Measurements from ENCODE around the gene OSBPL3.

The OSBPL3 gene

DNA sequence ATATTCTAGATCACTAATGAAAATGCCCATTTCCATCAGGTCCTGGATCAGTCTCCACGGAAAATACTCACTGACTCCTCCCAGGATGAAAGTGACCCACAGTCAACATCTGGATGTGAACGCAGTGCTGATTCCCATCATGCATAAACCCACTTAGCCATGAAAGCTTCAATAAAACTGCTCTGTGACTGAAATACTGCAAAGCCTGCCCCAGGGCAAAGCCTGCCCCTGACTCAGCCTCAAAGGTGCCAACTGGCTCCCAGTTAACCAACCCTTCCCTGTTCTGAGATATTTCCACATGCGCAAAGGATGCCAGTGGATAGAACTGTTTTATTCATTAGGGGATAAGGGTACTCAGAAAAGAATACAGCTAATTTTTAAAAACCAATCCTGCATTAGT is 24.0 kb downstream of the OSBPL3 start:
- DNase-seq (ENCODE audit: extremely low read depth in 1 of 2, low read depth in 1 of 2), result no peak

- DNase-seq (ENCODE audit: extremely low read depth in 1 of 2, low read depth in 1 of 2), result no peak
These were observed 24.7 kb downstream of the OSBPL3 start for GRCh38 chr7:24955313-24955712.

DNA sequence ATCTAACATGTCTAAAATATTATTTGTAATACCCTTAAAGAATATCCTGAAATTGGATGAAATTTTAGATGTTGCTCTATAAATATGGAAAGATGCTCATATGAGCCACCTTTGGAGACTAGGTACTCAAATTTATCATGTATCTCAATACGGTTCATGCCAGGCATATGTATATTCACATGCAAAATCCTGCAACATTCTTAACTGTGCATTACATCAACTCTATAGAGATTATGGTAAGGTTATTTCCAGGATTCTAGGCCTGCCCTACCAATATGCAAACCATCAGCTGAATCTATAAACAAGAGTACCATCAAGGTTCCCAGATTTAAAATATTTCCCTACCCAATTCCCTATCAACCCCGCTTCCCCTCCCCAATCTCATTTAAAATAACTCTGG is 27.5 kb downstream of the OSBPL3 start:
- DNase-seq (ENCODE audit: extremely low read depth in 1 of 2, low read depth in 1 of 2), result no peak

DNA sequence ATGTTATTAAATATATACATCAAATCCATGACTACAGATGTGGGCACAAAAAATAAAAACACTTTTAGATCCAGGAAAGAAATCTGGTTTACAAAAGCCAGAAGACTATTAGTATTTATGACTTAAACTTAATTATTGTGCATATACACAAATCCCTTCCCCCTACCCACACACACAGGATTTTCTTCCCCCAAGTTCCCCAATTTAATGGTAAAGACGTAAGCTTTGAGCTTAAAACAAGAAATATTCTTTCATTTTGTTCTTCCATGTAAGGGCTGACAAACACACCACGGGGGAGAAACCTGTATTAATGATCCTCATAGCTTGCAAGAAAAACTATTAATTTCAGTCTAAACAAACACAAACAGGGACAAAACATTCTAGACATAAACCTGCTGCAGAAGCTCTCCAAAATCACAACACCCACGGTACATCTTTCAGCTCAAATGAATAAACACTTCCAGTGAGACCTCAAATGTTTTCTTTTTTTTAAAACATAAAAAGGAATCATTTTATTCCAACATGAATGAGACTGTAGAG is 28.5 kb downstream of the OSBPL3 start:
- no peak for DNase-seq (ENCODE audit: extremely low read depth in 1 of 2, low read depth in 1 of 2)

GRCh38 chr7:24949884-24950283 is 30.1 kb downstream of the OSBPL3 start:
- DNase-seq (ENCODE audit: extremely low read depth in 1 of 2, low read depth in 1 of 2), result no peak

DNA sequence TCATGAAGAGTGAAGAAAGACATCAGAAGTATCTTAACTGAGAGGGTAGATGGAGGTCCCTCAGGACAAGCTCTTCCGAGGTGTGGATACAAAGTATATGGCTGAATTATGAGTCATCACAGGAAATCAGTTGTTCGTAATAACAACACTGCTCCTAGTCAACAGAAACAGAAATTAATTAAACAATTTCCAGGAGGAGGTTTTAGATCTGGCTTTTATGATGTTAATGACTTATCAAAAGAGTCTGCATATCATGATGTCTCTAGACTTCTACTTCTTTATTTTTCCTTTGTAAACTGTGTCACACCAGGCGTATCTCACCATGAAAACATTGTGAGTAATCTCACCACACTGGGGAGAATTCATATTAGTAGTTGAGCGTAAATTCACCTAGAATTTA is 31.2 kb downstream of the OSBPL3 start:
- DNase-seq (ENCODE audit: extremely low read depth in 1 of 2, low read depth in 1 of 2), result no peak

DNA sequence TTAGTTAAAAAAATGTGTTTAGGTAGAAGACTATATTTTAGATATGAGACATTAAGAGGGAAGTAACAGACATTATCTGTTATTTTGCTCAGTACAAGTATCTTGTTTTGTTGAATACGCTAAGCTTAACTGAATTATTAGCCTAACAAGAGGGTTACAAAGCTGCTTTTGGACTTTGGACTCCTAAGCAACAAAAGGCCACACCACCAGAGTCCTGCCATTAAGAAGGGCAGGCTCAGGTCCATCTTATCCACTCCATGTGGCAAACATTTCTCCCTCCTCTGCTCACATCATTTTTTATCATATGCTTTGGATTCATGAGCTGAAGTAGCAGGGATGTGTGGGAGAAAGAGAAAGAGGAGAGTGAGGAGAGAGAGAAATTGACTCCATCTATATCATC is 33.5 kb downstream of the OSBPL3 start:
- no peak for DNase-seq (ENCODE audit: extremely low read depth in 1 of 2, low read depth in 1 of 2)

DNA sequence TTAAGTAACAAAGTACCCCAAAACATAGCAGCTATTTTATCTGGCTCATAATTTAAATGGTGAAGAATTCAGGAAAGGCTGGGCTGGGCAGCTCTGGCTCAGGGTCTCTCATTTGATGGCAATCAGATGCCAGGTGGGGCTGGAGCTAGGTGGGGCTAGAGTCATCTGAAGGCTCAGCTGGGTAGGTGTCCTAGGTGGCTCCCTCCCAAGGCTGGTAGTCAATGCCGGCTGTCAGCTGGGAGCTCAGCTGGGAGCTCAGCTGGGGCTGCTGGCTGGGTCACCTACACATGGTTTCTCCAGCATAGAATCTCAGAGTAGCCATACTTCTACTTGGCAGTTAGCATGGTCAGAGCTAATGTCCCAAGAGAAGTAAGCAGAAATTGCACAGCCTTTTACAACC is 34.1 kb downstream of the OSBPL3 start:
- no peak for DNase-seq (ENCODE audit: extremely low read depth in 1 of 2, low read depth in 1 of 2)

DNA sequence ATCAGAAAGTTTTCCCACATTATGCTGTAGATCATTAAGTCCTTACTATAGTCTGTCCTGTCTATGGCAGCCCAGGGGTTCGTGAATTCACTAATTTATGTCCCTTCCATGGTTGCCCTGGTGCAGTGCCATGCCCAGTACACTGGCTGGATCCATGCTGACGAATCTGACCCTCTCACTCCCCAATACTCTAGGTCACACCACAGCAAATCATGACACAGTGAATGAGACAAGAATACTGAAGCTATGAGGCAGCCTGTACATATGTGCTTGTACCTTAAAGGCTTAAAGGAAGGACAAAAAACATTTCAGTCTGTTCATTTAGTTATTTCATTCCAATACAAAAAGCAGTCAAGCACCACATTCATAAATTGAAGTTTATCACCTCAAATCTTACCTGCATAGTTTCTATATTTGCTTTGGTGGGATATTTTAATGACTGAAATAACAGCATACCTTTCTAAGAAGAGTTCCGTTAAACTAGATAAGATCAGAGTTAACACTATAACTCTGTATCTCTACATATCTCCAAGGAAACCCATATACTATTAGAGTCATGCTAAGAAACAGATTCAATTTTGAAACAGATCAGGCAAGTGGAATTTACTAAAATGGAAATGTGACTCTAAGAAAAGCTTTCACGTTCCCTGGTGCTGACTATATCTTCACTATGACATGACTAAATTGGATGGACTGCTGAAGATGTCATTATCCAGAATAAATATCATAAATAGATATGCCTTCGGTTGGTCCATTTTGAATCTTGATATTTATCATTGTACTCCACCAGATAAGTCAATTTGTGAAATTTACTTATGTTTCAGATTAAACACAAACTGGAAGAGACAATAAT is 36.7 kb downstream of the OSBPL3 start:
- no peak for DNase-seq (ENCODE audit: extremely low read depth in 1 of 2, low read depth in 1 of 2)

DNA sequence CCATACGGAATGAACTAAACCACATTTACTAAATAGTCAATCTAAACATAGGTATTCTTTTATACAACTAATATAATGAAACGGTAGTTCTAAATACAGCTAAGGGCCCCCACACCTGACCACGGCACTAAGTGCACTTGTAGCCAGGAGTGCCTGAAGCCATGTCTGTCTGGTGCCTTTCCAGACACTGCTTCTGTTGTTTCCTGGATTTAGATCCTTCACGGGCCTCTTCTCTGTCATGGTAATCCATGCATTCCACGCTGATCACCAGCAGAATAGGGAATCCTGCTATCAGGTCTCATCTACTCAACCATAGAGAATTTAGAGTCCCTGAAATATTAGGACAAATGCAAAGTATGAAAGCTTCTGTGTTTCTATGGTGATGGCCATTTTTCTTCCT is 37.8 kb downstream of the OSBPL3 start:
- no peak for DNase-seq (ENCODE audit: extremely low read depth in 1 of 2, low read depth in 1 of 2)

DNA sequence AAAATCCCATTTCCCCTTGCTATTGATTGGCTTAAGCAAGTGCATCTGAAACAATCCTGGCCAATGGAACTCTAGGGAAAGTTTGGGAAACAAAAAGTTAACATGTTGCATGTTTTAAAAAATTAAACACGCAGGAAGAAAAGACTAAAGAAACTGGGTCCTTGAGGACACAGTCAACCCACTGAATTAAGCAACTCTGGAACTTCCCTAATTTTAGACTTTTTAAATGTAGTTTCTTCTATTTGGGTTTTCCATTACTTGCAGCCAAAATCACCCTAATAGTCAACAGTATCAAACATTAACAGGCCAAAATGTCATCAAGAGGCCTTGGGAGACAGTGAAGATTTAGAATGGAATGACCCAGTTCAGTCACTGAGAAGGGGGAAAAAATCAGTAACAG is 40.6 kb downstream of the OSBPL3 start:
- no peak for DNase-seq (ENCODE audit: extremely low read depth in 1 of 2, low read depth in 1 of 2)

DNA sequence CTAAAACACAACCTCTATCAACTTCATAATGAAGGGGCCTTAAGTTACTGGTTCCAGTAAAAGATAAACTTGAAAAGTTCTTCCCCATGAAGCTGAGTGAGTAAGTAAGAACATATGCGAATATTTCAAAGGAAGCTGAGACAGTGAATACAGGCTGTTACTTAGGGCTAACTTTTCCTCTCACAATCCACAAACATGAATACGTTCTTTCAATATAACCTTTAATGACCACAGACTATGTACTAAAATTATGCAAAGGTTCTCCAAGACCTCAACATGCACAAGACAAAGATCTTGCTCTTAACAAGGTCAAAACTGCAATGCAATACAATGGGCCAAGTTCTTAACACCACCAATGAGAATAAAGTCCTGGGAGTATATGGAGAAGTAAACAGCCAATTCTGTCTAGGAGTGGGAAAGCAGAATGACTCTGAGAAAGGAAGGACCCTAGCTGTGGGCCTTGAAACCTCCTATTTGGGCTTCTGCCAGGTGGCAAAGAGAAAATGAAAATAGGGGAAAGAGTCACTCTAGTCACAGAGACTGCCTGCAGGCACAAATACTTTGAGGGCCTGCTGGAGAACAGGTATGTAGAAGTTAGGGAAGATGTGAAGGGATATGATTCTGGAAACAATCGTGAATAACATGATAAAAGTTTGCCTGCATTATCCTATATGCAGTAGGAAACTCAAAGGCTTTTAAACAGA is 43.7 kb downstream of the OSBPL3 start:
- DNase-seq (ENCODE audit: extremely low read depth in 1 of 2, low read depth in 1 of 2), result no peak

GRCh38 chr7:24933298-24933697 is 46.7 kb downstream of the OSBPL3 start:
- no peak for DNase-seq (ENCODE audit: extremely low read depth in 1 of 2, low read depth in 1 of 2)

DNA sequence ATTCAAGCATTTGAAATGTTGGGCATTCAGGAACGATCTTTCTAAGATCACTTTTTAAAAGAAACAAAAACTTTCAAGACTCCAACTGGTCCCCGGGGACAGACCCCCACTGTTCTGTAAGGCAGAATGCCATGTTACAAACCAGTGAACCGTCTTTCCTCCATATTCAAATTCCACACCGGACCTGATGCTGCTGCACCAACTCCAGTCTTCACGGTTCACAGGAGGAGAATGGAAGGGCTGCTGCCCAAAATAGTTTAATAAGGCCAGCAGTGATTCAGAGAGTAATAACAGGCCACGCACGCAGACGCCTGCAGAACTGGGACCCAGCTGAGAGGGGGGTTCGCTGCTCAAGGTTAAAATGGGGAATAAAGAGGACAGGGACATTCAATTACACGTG is 47.2 kb downstream of the OSBPL3 start:
- no peak for DNase-seq (ENCODE audit: extremely low read depth in 1 of 2, low read depth in 1 of 2)

DNA sequence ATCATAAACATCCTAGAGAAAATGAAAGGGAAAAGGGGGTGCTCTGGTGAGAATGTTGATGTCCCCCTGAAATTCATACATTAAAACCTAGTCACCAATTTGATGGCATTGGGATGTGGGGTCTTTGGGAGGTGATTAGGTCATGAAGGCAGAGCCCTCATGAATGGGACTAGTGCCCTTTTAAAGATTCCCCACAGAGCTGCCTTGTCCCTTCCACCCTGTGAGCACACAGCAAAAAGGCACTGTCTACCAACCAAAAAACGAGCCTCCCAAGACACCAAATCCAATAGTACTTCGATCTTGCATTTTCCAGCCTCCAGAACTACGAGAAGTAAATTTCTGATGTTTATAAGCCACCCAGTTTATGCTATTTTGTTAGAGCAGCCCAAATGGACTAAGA is 47.6 kb downstream of the OSBPL3 start:
- no peak for DNase-seq (ENCODE audit: extremely low read depth in 1 of 2, low read depth in 1 of 2)

DNA sequence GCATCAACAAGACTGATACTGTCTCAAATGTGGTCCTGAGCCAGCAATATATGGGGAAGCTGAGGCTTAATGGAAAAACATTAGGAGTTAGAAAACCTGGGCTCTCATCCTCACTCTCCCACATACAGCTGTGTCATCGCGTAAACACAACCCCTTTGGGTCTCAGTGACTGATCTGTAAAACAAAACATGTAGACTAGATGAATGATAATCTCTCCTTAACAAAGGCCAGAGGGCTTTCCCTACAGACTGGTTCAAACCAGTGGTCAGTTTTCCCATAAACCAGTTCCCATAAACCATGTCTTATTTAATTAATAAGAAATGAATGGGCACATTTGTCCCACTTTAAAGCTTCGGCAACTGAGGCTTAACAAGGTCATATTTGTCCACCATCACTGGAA is 48.1 kb downstream of the OSBPL3 start:
- DNase-seq (ENCODE audit: extremely low read depth in 1 of 2, low read depth in 1 of 2), result no peak

DNA sequence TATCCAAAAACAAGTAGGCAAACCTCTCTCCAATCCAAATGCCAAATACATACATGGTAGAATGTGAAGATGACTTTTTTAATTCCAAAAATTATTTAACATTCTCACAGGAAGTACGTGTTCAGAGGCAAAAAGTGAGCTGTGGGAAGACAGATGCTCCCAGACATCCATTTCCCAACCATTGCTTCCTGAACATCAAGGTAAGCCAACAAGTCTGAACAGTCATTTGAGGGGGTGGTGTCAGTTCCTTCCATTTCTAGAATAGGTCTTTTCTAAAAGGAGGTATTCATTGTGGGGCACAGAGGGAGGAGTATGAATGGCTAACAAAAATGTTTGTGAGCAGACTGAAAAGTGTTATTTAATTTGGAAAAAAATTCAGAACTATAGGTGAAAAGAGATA is 49.1 kb downstream of the OSBPL3 start:
- no peak for DNase-seq (ENCODE audit: extremely low read depth in 1 of 2, low read depth in 1 of 2)

DNA sequence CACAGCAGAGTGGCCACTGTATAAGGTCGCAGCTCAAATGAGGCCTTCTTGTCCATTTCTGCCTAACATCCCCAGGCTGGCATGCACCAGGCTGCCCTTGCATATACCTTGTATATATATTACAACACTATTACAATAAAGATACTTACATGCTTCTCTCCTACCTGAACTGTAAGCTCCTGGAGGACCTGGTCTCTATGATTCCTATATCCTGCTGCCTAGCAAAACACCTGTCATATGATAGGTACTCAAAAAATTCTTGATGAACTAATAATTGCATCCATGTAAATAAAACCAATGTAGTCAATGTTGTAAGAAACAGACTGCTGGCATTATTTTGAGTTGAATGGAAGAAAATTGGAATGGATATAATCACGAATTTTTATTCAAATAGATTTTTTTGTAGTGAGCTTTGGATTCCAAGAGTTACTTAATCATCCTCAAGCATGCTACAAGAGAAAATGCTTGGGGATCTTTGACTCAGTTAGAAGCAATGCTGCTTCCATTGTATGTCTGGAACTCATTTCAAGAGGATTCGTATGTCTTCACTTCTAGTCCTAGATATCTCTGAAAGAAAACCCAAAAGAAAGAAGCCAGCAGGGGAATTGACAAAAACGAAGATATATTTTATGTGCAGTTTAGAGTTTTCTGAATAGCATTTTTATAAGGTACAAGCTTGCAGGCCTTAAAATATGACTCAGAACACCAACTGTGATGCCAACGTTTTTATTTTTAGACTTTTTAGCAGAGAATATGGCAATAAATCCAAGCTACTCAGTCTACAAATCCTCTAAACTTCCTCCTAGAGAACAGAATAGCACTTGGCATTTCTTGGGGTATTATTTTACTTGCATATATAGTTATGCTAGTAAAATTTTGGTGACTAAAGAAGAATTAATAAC is 53.1 kb downstream of the OSBPL3 start:
- no peak for DNase-seq (ENCODE audit: extremely low read depth in 1 of 2, low read depth in 1 of 2)

DNA sequence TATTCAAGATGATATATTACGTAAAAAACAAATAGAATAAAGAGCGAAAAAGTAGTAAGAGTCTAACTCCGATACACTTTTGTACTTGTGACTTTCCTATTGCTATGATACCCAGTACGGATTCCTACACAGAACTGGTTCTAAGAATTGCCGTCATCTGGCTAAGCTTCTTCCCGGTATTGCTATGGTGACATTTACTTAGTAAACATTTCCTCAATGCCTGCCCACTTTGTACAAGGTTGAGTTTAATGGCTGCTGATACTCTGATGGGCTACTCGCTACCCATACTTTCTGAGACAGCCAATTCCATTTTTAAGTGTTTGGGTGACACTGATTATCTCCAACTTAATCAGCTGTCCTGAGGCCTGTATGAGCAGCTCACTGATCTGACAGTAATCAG is 55.6 kb downstream of the OSBPL3 start:
- no peak for DNase-seq (ENCODE audit: extremely low read depth in 1 of 2, low read depth in 1 of 2)

DNA sequence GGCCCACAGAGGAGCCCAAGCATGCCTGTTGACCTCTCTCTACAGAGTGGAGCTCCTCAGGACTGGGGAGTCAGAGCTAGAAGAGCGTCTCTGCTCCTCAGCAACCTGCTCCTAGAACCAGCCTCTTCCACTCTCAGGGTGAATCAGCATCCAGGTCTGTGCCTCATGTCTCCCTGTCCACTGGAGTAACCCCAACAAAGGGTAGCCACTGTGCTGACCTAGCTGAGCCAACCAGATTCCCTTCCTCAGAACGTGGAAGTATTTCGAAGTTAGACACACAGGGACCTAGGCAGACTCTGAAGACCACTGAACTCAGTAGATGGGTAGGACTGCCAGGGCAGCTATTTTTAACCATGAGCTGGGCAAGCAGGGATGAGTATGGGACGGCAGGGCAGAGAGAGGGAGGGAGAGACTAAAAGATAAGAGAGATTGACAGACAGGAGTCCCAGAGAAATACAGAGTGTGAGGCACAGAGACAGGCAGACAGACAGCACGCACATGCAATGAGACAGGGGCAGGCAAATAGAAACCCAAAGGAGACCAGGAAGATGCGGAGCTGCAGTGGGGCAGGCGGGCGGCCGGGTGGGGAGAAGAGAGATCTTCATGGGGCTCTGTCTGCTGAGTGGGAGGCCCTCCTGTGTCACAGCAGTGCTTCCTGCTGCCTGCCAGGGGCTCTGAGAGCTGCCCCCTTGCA is 56.7 kb downstream of the OSBPL3 start:
- no peak for DNase-seq (ENCODE audit: extremely low read depth in 1 of 2, low read depth in 1 of 2)
